IPS DF 6.9 (cell line): ENCODE data around the gene EYA2.
"Not testable (repeated sequence)": the region's sequence is repeated elsewhere in the genome, so short reads cannot be mapped to it uniquely, and the experiment has no call there.

Experiments used
- DNase-seq: peaks from one replicate; pipeline ENCODE4 v3.0.0-alpha.2; 2013; ENCODE audit warnings: low read depth, low spot score
- H3K27ac ChIP-seq: one replicate; pipeline ENCODE4 v1.5.1; 2013; ENCODE audit warnings: low read length, control low read depth
- H3K27me3 ChIP-seq: 2 replicates; pipeline ENCODE4 v1.6.1; 2013; ENCODE audit warnings: mild to moderate bottlenecking, low read length; ENCODE audit not compliant: control insufficient read depth, insufficient read depth
- H3K36me3 ChIP-seq: 2 replicates; pipeline ENCODE4 v1.6.1; 2013; ENCODE audit warnings: low read length; ENCODE audit not compliant: control insufficient read depth, insufficient read depth
- H3K4me1 ChIP-seq: 2 replicates; pipeline ENCODE4 v1.6.1; 2013; ENCODE audit warnings: low read length; ENCODE audit not compliant: control insufficient read depth, insufficient read depth
- H3K4me3 ChIP-seq: 2 replicates; pipeline ENCODE4 v1.5.1; 2013; ENCODE audit warnings: mild to moderate bottlenecking, low read length
- H3K9me3 ChIP-seq: 2 replicates; pipeline ENCODE4 v1.6.1; 2013; ENCODE audit warnings: low read length, inconsistent platforms; ENCODE audit not compliant: control insufficient read depth, insufficient read depth
- WGBS: extraction: QIAGEN DNeasy Blood & Tissue Kit; methylation state at CpG from one replicate; pipeline ENCODE4 v1.1.7; 2013; ENCODE audit warnings: mixed read lengths, missing lambda C conversion rate; ENCODE audit not compliant: insufficient read length, insufficient coverage; 5-methylcytosine and 5-hydroxymethylcytosine counted together

EYA2 gene

GRCh38 chr20:47164140-47164539 is 269.5 kb downstream of the EYA2 start:
- H3K4me1 ChIP-seq: no peaks in the 10 kb centered on the region
- H3K4me3 ChIP-seq: no peak overlapping the region
- H3K36me3 ChIP-seq: no peaks in the 10 kb centered on the region
- WGBS: no CpG with 5 or more reads among the region's 13 CpGs
- no peak for DNase-seq
- H3K9me3 ChIP-seq: no peaks in the 10 kb centered on the region
- H3K27me3 ChIP-seq: no peaks in the 10 kb centered on the region
- H3K27ac ChIP-seq: no peak overlapping the region

- WGBS: no CpG with 5 or more reads among the region's 4 CpGs
- no peaks in the 10 kb centered on the region for H3K36me3 ChIP-seq
Measured at GRCh38 chr20:47165376-47165865, 270.8 kb downstream of the EYA2 start.

GRCh38 chr20:47167846-47168245 is 273.2 kb downstream of the EYA2 start:
- WGBS: no CpG with 5 or more reads among the region's 9 CpGs
- Histone ChIP-seq H3K4me3 (no peak overlapping the region), H3K9me3 (no peaks in the 10 kb centered on the region), H3K4me1 (no peaks in the 10 kb centered on the region), H3K36me3 (no peaks in the 10 kb centered on the region), H3K27me3 (no peaks in the 10 kb centered on the region), H3K27ac (no peak overlapping the region)
- DNase-seq: no peak

More at GRCh38 chr20:47165376-47165865, 270.8 kb downstream of the EYA2 start:
- H3K4me1 ChIP-seq: no peaks in the 10 kb centered on the region
- no peaks in the 10 kb centered on the region for H3K9me3 ChIP-seq
- H3K27me3 ChIP-seq: no peaks in the 10 kb centered on the region
- H3K27ac ChIP-seq: no peak overlapping the region
- no peak for DNase-seq
- no peak overlapping the region for H3K4me3 ChIP-seq

GRCh38 chr20:47172579-47172978 is 277.9 kb downstream of the EYA2 start:
- Histone ChIP-seq H3K36me3 (no peaks in the 10 kb centered on the region), H3K4me1 (no peaks in the 10 kb centered on the region), H3K27ac (no peak overlapping the region), H3K4me3 (no peak overlapping the region), H3K9me3 (no peaks in the 10 kb centered on the region), H3K27me3 (no peaks in the 10 kb centered on the region)
- DNase-seq: no peak
- no CpG with 5 or more reads among the region's 16 CpGs for WGBS

GRCh38 chr20:47173596-47174216 is 279.1 kb downstream of the EYA2 start:
- no CpG with 5 or more reads among the region's 6 CpGs for WGBS

GRCh38 chr20:47174456-47175243 is 280.0 kb downstream of the EYA2 start:
- no peak for DNase-seq
- Histone ChIP-seq H3K9me3 (no peaks in the 10 kb centered on the region), H3K27ac (no peak overlapping the region), H3K4me3 (no peak overlapping the region), H3K27me3 (no peaks in the 10 kb centered on the region), H3K36me3 (no peaks in the 10 kb centered on the region), H3K4me1 (no peaks in the 10 kb centered on the region)
- WGBS: no CpG with 5 or more reads among the region's 21 CpGs

More at GRCh38 chr20:47173596-47174216, 279.1 kb downstream of the EYA2 start:
- Histone ChIP-seq H3K4me3 (no peak overlapping the region), H3K27me3 (no peaks in the 10 kb centered on the region), H3K27ac (no peak overlapping the region), H3K9me3 (no peaks in the 10 kb centered on the region), H3K4me1 (no peaks in the 10 kb centered on the region), H3K36me3 (no peaks in the 10 kb centered on the region)
- no peak for DNase-seq

GRCh38 chr20:47175493-47175892 is 280.9 kb downstream of the EYA2 start:
- no peak for DNase-seq
- no peaks in the 10 kb centered on the region for H3K27me3 ChIP-seq
- WGBS: no CpG with 5 or more reads among the region's 6 CpGs

GRCh38 chr20:47176217-47176616 is 281.6 kb downstream of the EYA2 start:
- not testable (repeated sequence) for H3K27ac ChIP-seq, H3K4me1 ChIP-seq, DNase-seq, H3K27me3 ChIP-seq, H3K4me3 ChIP-seq, H3K36me3 ChIP-seq, H3K9me3 ChIP-seq
- WGBS: no CpG with 5 or more reads among the region's 5 CpGs

More at GRCh38 chr20:47175493-47175892, 280.9 kb downstream of the EYA2 start:
- no peaks in the 10 kb centered on the region for H3K4me1 ChIP-seq
- H3K36me3 ChIP-seq: no peaks in the 10 kb centered on the region
- no peak overlapping the region for H3K4me3 ChIP-seq
- H3K9me3 ChIP-seq: no peaks in the 10 kb centered on the region
- H3K27ac ChIP-seq: no peak overlapping the region

GRCh38 chr20:47178277-47178676 is 283.6 kb downstream of the EYA2 start:
- no peaks in the 10 kb centered on the region for H3K9me3 ChIP-seq
- H3K27me3 ChIP-seq: no peaks in the 10 kb centered on the region
- no peaks in the 10 kb centered on the region for H3K4me1 ChIP-seq
- WGBS: no CpG with 5 or more reads among the region's 3 CpGs
- no peak overlapping the region for H3K4me3 ChIP-seq
- no peak for DNase-seq
- H3K27ac ChIP-seq: no peak overlapping the region
- H3K36me3 ChIP-seq: no peaks in the 10 kb centered on the region

- WGBS: no CpG with 5 or more reads among the region's 1 CpG
Measured at GRCh38 chr20:47178851-47179250, 284.2 kb downstream of the EYA2 start.

More at GRCh38 chr20:47178851-47179250, 284.2 kb downstream of the EYA2 start:
- H3K4me3 ChIP-seq: no peak overlapping the region
- H3K4me1 ChIP-seq: no peaks in the 10 kb centered on the region
- H3K36me3 ChIP-seq: no peaks in the 10 kb centered on the region
- H3K27me3 ChIP-seq: no peaks in the 10 kb centered on the region
- no peak overlapping the region for H3K27ac ChIP-seq
- no peak for DNase-seq
- H3K9me3 ChIP-seq: no peaks in the 10 kb centered on the region
